ENCODE results near the gene OLAH.

OLAH gene

DNA sequence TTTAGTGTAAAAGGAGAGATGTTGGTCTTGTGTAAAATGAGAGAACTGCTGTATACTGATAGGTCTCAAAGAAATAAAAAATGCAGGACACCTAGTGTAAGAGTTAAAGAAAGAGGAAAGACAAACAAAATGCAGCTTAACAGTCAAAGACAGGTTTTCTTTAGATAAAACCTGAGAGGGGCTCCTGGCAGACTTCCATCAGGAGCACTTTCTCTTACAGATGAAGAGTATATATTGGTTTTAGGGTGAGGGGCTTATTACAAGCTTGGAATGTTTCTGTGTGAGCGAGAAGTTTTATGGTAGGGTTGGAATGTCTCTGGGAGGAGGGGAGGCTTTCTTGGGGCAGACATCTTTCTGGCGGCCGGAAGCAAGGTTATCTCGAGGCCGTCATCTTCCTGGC, 28.6 kb downstream of the OLAH start:
- DNase-seq = no peak

DNA sequence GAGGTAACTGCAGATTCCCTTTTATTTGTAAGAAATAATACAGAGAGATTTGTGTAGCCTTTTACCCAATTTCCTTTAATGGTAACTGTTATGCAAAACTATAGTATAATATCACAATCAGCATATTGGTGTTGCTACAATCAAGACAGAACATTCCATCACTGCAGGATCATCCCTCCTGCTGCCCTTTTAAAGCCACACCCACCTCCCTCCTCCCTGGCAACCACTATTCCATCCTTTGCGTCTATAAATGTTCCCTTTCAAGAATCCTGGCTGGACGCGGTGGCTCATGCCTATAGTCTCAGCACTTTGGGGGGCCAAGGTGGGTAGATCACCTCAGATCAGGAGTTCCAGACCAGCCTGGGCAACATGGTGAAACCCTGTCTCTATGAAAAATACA, 31.7 kb downstream of the OLAH start:
- no peak for DNase-seq

DNA sequence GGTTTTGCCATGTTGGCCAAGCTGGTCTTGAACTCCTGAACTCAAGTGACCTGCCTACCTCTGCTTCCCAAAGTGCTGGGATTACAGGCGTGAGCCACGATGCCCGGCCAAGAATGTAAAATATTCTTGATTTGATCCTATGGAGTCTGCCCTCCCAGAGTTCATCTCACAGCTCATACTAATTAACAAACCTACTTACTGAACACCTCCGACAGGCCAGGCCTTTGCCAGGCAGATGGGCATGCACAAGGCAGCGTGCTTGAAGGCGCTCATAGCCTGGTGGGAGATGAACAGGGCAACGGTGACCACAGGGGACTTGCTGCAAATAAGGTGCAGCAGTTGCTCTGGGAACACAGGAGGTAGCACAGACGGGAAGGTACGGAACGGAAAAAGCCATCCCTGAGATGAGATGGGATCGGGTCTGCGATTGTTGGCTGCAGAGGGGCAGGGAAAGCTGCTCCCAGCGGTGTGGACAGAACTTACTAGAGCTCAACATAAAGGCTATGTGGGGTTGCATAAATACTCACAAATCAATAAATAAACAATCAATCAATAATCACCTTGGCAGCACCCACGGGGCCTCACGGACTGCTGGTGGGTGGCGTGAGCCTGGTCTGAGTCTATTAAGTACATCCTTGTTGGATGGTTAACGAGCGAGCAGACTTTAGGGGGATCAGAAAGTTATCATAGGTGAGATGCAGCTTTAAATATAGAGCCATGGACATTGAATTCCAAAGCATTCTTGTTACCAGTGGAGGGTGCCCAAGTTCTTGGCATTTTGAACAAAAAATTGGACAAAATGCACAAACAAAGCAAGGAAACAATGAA, 40.1 kb downstream of the OLAH start:
- no peak for DNase-seq

DNA sequence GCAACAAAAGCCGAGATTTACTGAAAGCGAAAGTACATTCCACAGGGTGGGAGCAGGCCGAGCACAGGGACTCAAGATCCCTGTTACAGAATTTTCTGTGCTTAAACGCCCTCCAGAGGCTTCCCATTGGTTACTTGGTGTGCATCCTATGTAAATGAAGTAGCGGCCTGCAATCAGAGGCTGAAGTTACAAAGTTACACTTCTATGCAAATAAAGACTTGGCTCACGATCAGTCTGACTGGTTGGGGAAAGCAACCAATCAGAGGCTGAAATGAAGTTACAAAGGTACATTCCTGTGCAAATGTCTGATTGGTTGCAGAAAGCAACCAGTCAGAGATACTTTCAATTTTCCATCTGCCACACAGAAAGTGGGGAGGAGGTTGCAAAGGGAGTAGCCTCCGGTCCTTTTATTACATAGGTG, 40.8 kb downstream of the OLAH start:
- no peak for DNase-seq

DNA sequence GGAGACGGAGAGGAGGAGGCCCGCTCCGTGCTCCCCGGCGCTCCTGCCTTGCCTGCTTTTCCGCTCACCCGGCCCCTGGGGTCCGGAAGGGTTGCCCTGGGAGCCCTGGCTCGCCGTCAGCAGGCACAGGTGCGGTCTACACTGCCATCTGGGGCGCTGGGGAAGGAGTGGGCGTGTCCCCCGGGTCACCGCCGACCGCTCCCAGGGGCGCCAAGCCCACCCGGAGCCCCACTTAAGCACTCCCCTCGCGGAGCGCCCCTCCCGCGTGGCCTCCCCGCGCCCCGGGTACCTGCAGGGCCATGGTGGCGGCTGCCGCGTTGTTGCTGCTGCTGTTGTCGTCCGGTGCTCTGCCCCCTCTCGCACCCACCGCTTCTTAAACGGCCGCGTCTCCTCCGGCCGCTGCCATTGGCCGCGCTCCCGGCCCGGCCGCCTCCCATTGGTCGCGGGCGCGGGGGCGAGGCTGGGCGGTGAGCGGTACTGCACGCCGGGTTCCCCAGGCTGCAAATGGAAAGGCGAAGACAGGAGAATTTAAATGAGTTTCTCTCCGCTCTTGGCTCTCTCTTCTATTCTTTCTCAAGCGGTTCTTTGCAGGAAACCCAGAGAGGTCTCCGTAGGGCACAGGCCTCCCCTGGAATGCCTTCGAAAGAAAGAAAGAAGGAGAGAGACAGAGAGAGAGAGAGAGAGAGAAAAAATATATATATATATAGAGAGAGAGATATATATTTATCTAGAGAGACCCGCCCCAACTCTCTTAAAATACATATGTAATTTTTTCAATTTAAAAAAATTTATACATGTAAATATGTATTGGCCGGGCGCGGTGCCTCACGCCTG, 44.9 kb downstream of the OLAH start, which contains the start of gene ACBD7:
TSS of gene ACBD7 (minus strand) at position 349 of the 834 bp plus-strand sequence. CDS start at position 301, 48 bp downstream.
- peak; percentile 1 for DNase-seq

DNA sequence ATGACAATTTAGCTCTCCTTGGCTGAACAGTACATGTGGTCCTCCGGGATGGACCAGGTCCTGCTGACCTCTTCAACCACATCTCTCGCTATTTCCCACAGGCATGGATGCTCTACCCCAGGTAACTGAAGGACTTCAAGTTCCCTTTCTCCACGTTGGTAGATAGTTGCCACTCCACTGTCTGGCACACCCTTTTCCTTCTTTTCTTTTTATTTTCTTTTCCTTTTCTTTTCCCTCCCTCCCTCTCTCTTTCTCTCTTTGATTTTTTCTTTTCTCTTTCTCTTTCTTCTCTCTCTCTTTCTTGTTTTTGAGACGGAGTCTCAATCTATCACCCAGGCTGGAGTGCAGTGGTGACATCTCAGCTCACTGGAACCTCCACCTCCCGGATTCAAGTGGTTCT, 47.7 kb downstream of the OLAH start:
- no peak for DNase-seq

DNA sequence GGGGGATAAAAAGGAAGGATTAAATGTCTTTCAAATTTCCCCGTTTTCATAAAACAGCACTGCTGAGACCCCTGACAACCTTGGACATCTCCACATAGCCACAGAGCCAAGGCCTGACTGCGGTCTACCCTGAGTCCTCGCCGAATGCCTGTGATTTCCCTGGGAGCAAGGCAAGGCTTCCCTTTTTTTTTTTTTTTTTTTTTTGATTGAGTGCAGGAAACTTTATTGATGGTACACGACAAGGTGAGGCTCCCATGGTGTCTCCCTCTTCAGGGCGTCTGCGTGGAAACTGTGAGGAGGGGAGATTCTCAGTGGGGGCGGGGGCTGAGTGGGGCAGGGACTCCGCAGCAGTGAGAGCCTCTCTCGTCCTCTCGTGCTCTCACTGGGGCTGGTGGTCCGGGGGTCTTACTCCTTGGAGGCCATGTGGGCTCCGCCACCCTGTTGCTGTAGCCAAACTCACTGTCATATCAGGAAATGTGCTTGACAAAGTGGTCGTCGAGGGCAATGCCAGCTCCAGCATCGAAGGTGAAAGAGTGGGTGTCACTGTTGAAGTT, 49.2 kb downstream of the OLAH start:
- no peak for DNase-seq

DNA sequence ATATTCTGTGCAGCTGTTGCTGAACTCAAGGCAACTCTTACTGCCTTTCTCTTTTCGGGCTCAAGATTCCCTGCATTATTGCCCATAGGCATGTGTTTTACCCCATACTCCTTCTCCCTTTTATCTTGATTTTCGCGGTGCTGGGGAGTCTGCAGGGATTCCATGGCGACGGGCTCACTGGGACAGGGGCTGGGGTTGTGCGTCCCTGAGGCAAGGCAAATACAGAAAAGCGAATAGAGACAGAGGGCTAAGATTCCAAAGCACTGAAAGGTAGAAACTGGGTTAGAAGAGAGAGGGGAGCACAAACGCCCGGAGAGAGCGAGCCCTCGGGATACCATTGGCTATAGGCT, 52.9 kb downstream of the OLAH start:
- DNase-seq = no peak

DNA sequence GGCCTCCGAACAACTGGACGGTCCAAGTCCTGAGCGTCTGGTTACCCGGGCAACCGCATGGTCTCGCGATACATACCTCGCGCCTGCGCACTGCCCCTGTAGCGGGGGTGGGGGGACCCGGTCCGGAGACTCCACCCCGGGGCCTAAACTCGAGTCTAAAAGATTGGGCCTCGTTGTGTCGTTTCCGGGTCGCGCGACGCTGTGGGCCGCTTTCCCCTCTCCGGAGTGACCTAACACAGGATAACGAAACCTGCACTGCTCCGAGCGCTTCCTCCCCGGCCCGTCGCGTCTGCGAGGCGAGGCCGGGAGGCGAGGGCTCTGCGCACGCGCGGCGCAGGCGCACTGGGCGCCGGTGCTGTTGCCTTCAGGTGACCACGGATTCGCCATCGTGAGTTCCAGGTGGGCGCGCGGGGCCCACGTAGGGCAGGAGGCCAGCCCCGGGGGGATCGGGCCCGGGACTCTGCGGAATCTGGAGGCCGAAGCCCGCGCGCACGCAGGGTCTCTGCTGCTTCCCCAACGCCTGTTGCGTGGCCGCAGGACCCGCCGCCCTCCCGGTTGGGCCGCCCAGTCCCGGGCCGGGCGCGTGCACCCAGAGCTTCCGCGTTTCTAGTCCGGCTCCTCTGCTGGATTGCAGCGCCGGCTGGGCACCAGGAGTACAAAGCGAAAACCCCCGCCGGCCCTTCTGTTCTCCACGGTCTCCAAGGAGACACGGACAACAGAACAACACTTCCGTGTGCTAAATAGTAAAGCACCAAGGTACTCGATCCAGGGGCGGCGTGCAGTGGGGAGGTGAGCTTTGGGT, 53.5 kb downstream of the OLAH start, which contains the start of gene RPP38:
TSS of gene RPP38 (plus strand) at position 345 of the 802 bp plus-strand sequence. CDS start 5,960 bp downstream, outside the sequence.
- DNase-seq = peak; percentile 55

DNA sequence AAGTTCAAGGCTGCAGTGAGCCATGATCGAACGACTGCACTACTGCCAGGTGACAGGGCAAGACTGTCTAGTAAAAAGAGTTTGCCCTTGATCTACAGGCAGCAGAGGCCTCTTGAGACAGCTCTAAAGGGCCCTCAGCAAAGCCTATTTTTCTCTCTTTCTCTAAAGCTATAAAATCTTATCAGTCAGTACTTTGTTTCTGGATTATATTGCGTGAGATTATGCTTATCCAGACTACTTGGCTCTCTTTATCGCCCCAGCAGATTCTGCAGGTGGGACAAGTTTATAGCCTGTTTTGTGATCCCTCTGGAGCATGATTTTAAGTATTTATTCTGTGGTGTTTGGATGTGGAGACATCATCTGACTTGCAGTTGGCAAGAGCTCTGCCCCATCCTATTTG, 56.1 kb downstream of the OLAH start:
- DNase-seq = no peak

DNA sequence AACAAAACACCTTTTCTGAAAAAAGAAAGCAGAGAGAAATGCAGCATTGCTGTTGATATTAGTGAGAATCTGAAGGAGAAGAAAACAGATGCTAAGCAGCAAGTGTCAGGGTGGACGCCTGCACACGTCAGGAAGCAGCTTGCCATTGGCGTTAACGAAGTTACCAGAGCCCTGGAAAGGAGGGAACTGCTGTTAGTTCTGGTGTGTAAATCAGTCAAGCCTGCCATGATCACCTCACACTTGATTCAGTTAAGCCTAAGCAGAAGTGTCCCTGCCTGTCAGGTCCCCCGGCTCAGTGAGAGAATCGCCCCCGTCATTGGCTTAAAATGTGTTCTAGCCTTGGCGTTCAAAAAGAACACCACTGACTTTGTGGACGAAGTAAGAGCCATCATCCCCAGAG, 59.8 kb downstream of the OLAH start:
- no peak for DNase-seq

DNA sequence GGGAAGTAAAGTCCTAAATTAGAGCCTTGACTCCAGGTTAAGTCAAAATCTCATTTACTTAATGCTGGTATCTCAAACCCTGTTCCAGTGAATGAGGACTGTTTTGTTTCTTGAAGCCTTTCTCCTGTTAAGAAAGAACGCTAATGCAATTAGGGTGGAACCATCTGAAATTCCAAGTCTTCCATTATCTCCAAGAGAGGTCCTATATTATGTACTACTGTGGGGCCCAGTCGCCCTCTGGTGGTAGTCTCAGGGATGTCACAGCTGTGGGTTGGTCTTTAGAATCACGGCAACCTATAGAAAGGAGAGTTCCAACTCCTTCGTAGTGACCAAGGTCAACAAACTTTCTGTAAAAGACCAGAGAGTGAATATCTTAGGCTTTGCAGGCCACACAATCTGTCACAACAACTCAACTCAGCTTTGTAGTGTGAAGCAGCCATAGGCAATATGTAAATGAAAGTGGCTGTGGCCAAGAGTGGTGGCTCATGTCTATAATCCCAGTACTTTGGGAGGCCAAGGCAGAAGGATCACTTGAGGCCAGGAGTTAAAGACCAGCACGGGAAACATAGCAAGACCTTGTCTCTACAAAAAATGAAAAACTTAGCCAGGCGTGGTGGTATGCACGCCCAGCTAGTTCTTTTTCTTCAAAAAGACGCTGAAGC, 62.7 kb downstream of the OLAH start:
- no peak for DNase-seq

DNA sequence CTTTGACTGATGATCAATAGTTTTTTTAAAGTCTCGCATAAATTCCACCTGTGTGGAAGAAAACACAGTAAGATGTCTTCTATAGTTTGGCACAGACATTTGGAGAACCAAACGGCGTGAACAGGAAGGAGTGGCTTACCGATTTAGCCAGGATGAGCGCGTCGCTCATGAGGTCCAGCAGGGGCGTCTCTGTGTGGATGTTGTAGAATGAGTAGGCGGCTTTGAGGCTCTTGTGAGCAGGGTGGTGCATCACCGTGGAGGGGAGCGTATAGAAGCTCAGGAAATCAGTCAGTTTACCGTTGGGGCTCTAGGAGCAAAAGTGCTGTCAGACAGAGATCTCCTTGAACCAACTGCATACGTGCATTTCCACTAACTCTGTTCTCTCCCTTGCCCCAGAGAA, 68.9 kb downstream of the OLAH start:
- no peak for DNase-seq

DNA sequence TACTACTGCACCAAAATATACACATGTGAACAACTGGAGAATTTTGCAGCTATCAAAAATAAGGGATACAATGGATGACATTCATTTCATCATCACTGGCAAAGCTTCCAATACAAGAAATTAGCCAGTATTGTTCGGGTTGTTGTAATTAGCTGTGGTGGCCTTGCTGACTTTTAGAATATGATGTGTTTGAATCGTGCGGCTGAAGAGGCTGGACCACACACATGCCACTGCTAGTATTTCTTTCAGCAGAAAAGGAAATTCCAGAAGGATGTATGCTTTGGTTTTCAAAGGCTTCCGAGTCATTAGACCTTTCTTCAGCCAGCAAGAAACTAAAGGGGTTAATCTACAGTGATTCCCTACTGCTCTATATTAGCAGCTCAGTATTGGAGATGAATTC, 70.0 kb downstream of the OLAH start:
- DNase-seq = no peak

DNA sequence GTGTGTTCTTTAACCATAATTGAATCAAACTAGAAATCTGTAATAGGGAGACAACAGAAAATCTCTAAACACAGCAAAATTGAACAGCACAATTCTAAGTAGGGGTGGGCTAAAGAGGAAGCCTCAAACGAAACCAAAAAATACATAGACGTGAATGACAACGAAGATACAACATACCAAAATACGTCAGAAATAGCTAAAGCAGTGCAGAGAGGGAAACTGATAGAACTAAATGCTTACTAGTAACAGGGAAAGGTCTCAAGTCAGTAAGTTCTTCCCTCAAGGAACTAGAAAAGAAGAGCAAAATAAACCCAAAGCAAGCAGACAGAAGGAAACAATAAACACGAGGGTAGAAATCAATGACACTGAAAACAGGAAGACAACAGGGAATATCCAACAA, 72.5 kb downstream of the OLAH start:
- no peak for DNase-seq

DNA sequence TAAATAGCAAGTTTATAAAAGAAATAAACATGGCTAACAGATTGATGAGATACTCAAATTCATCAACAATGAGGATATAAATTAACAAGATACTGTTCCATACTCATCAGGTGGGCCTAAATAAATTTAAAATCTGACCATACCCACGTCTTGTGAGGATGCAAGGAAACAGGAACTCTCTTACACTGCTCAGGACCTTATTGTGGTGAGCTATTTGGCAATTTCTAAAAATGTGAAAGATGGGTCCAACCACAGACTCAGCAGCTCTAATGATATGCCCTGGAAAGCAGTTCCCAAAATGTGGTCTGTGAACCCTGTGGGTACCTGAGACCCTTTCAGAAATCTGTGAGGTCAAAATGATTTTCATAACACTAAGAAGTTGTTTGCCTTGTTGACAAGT, 74.9 kb downstream of the OLAH start:
- no peak for DNase-seq

DNA sequence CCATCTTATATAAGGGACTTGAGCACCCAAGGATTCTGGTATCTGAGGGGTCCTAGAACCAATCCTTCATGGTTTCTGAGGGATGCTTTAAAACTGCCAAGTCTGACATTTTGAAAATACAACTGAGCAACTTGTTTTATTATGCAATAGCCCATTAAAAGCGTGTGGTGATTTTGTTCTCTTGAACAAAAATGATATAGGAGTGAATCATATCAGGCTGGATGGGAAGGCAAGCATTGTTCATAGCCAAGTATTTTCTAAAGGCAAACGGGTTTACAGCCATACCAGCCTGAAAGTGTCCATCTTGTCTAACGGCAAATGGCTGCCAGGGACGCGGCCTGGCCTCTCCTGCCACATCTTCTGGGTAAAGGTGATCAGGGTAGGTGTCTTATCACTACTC, 76.8 kb downstream of the OLAH start:
- no peak for DNase-seq

DNA sequence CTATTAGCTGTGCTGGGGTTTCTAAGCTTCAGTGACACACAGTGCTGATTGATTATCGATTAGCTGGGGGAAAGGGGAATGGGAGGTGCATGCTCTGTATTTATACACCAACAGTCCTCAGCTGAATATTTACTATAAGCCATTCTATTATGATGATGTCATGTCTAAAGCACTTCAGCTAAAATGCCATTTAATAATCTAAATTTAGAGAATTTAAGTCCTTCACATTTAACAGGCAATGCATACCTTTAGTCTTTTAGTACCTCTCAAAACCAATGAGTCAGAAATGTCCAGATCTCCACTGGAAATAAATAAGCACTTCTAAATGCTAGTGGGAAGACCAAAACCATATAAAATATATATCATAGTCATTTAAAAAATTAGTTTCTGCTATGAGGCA, 78.0 kb downstream of the OLAH start:
- no peak for DNase-seq

DNA sequence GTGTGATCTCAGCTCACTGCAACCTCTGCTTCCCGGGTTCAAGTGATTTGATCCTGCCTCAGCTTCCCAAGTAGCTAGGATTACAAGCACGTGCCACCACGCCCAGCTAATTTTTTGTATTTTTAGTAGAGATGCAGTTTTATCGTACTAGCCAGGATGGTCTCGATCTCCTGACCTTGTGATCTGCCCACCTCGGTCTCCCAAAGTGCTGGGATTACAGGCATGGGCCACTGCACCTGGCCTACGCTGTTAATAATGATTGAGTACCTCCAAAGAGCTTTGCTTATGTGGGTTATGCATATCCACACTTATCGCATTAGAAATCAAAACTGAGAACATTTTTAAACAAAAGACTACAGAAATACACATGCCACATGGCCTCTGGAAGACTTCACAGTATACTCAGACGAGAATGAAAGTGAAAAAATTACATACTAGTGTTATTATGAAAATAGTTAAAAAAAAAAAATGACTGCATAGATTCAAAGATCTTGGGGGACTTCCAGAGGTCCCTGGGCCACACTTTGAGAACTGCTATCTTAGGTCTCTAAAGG, 78.8 kb downstream of the OLAH start:
- DNase-seq = no peak
